GM18498 (cell line): Measurements from ENCODE around the gene PAQR9.

Experiments
- ATAC-seq: cut with Tn5 transposase; IDR thresholded peaks from one replicate; pipeline ENCODE4 v1.9.1; 2021; ENCODE audit warnings: mild to moderate bottlenecking, moderate library complexity; ENCODE audit not compliant: unreplicated experiment

Gene PAQR9

GRCh38 chr3:142982038-142982773 is 18.7 kb upstream of the PAQR9 start:
- ATAC-seq = no peak

- ATAC-seq = no peak
Measured at GRCh38 chr3:142981108-142981507, 17.6 kb upstream of the PAQR9 start.

- ATAC-seq = no peak
Measured at GRCh38 chr3:142977399-142977728, 13.9 kb upstream of the PAQR9 start.

GRCh38 chr3:142976621-142977398 is 13.3 kb upstream of the PAQR9 start:
- no peak for ATAC-seq

- ATAC-seq = no peak
Measured at GRCh38 chr3:142975316-142975995, 12.0 kb upstream of the PAQR9 start.

GRCh38 chr3:142973217-142974009 is 9.9 kb upstream of the PAQR9 start:
- no peak for ATAC-seq

GRCh38 chr3:142972092-142972753 is 8.7 kb upstream of the PAQR9 start:
- no peak for ATAC-seq

- no peak for ATAC-seq
Measured at GRCh38 chr3:142971431-142971830, 8.0 kb upstream of the PAQR9 start.

GRCh38 chr3:142968319-142969025 is 5.0 kb upstream of the PAQR9 start:
- no peak for ATAC-seq

GRCh38 chr3:142966808-142967207 is 3.3 kb upstream of the PAQR9 start:
- ATAC-seq = no peak

- ATAC-seq = no peak
Measured at GRCh38 chr3:142965581-142965980, 2.1 kb upstream of the PAQR9 start.

GRCh38 chr3:142963234-142963515 is 299 bp downstream of the PAQR9 start:
- ATAC-seq = peak; percentile 51

GRCh38 chr3:142962520-142963233 is 797 bp downstream of the PAQR9 start:
- peak; percentile 12 for ATAC-seq

- ATAC-seq = no peak
Measured at GRCh38 chr3:142962175-142962519, 1.3 kb downstream of the PAQR9 start.

- ATAC-seq = no peak
Measured at GRCh38 chr3:142961539-142961938, 1.9 kb downstream of the PAQR9 start.

- no peak for ATAC-seq
Measured at GRCh38 chr3:142960322-142960850, 3.1 kb downstream of the PAQR9 start.

- no peak for ATAC-seq
Measured at GRCh38 chr3:142958707-142959106, 4.8 kb downstream of the PAQR9 start.

GRCh38 chr3:142953443-142953842 is 10.0 kb downstream of the PAQR9 start:
- ATAC-seq = no peak
